Measurements from ENCODE around the gene CRTC1. TPM values are rescaled to one million over a fixed set of nuclear protein-coding genes. Genes with fewer than 3 reads are reported as not detected.

Gene CRTC1
- polyA plus RNA-seq, 12 donors: 9.8 to 29.3 (median 11.7) TPM; not detected in 1

- DNase-seq: no peak
Observed at GRCh38 chr19:18768046-18768771, 84.7 kb downstream of the CRTC1 start.

DNA sequence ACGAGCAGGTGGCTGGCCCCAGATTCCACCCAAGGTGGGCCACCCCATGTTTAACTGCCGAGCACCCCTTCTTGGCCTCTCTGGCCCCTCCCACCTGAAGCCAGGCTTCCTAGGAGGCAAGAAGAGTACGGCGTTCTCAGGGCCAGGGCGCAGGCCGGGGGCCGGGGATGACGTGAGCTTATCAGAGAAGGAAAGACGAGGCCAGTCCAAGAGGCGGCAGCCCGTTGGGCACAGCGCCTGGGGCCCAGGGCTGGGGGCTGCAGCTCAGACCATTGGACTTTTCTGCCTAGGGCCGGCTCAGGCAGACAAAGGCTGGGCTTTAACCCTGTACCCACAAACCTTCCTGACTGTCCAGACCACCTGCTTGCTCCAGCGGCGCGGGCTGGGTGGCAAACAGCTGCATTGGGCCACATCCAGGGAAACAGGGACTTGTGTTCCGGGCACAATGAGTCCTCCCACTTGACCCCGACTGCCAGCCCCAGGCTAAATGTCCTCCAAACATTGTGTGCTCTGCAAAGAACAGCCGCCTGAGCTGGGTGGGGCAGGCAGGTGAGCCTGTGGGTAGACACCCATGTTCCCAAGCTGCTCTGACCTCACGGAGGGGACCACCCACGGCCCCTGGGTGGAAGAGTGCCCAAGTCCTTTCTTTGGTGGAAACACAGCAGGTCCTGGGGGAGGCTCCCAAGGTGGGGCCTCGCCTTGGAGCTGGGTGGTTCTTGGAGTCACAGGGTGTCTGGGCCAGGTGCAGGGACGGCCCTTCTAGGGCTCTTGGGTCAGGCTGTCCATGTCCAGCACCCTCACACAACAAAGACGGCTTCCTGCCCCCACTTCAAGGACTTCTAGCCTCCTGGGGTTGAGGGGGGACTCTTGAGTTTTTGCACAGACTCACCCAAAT lies 85.8 kb downstream of the CRTC1 start:
- no peak for DNase-seq

DNA sequence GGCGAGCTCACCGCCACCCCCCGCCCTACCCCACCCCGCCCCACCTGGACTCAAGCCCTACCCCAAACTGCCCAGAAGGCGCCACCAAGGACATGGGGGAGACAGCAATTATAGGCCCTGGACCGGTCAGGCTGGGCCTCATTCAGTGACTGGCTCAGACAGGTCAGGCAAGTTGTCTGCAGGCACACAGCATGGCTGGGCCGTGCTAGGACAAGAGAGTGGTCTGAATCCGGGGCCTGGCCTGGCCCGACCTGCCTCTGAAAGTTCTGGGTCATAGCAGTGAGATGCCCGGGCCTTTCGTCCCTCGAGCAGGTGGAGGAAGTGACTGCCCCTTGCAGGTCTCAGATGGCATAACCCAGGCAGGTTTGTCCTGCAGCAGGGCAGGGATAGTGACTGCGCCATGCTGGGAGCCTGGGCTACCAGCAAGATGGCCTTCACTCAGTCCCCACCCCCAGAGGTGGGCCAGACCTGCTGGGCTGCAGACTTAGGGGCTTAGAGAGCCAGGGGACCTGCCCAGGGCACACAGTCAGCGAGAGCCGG lies 86.6 kb downstream of the CRTC1 start:
- no peak for DNase-seq

- DNase-seq: no peak
Observed at GRCh38 chr19:18770663-18771327, 87.3 kb downstream of the CRTC1 start.

GRCh38 chr19:18771328-18772242 lies 88.1 kb downstream of the CRTC1 start:
- DNase-seq: no peak

GRCh38 chr19:18772620-18773587 lies 89.4 kb downstream of the CRTC1 start:
- DNase-seq: no peak

GRCh38 chr19:18773682-18774081 lies 90.2 kb downstream of the CRTC1 start:
- DNase-seq: no peak

GRCh38 chr19:18774107-18774506 lies 90.6 kb downstream of the CRTC1 start:
- DNase-seq: no peak

DNA sequence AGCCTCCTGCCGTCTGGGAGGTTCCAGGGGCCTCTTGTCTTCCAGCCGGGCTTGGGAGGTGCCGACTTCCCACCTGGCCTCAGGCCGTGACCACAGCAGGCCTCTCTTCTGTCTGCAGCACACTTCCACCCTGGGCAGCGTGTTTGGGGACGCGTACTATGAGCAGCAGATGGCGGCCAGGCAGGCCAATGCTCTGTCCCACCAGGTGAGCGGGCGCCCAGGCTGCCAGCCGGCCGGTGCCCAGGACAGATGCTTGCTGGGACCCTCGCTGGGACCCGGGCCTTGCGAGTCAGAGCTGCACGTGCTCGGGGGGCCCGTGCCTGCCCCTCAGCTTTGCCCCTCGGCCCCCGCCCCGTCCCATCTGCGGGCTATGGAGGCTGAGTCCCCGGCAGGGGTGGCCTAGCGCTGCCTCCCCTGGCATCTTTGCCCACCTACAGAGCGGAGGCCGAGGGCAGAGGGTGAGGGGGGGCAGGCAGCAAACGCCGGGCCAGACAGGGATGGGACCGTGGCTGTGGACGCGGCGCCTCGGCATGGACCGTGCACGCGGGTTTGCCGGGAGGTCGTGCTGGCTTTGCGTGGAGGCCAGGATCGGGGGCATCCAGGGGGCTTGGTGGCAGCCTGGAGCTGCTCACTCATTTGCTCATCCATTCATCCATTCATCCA lies 91.4 kb downstream of the CRTC1 start:
- no peak for DNase-seq

DNA sequence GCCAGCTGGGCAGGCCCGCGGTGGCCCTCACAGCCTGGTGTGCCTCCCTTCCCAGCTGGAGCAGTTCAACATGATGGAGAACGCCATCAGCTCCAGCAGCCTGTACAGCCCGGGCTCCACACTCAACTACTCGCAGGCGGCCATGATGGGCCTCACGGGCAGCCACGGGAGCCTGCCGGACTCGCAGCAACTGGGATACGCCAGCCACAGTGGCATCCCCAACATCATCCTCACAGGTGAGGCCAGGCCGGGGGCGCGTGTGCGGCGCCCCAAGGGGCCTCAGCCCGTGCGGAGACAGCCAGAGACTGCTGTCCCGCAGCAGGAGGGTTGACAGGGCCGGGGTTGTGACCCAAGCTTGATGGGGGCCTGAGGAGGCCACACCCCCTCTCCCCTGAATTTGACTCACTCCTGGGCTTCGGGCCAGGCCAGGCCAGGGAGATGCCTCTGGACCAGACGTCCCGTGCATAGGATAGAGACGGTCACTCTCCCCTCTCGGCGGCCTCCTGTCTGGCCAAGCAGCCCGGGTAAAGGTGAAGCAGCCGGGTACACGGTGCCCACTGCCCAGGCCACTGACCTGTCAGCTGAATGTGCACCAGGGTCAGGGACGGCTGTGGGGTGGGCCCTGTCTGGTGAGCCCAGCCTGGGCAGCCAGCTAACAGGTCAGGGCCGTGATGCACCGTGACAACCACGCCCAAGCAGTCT lies 92.3 kb downstream of the CRTC1 start:
- DNase-seq: no peak

- DNase-seq: no peak
Observed at GRCh38 chr19:18776288-18776594, 92.8 kb downstream of the CRTC1 start.

- no peak for DNase-seq
Observed at GRCh38 chr19:18776736-18777135, 93.3 kb downstream of the CRTC1 start.

- DNase-seq: no peak
Observed at GRCh38 chr19:18777301-18778075, 94.0 kb downstream of the CRTC1 start.

- DNase-seq: no peak
Observed at GRCh38 chr19:18778076-18778389, 94.6 kb downstream of the CRTC1 start.

- DNase-seq: no peak
Observed at GRCh38 chr19:18778826-18779495, 95.5 kb downstream of the CRTC1 start.

DNA sequence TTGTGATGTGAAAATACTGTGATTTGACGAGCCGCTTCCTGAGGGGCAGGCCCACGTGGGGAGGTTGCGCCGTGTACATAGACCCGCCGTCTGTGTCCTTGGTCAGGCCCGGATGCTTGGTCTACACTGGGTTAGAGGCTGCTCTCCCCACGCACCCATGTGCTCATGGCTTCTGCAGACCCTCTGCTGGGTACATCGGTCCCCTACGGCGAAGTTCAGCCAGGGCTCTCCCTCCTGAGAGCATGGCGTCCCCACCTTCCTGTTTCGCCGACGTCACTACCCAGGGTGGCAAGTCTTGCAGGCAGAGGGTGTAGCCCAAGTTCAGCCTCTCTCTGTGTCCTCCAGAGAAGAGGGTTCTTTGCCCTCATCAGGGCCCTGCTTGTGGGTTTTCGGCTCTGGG lies 96.6 kb downstream of the CRTC1 start:
- no peak for DNase-seq

- DNase-seq: no peak
Observed at GRCh38 chr19:18780631-18781030, 97.2 kb downstream of the CRTC1 start.

All from muscle of arm (tissue), 12 donors.